H1 (cell line): Measurements from ENCODE around the gene ZNRF3. TPM values are rescaled to one million over a fixed set of nuclear protein-coding genes. Genes with fewer than 3 reads are reported as not detected.
A peak's percentile ranks its signal among the peaks of the same experiment; 100 is the strongest.

Experiments
- CTCF ChIA-PET: fragments of 300-600 bp; sonication (Branson Sonifier 250); formaldehyde crosslinking; loops from one replicate; lab custom pipeline; 2021; ENCODE audit not compliant: partially characterized antibody; lab: Charles Lee
- POLR2A ChIA-PET: fragments of 300-600 bp; sonication (Branson Sonifier 250); formaldehyde crosslinking; loops from one replicate; lab custom pipeline; 2021; ENCODE audit warnings: inconsistent platforms; ENCODE audit not compliant: partially characterized antibody; lab: Charles Lee
- DNase-seq, 2 experiments: peaks; one replicate each; pipeline versions ENCODE4 v3.0.0 to v3.0.0-alpha.2; 2010 to 2022; ENCODE audit warnings: low spot score in 2 of 2, low read depth in 1 of 2, mixed read lengths in 1 of 2
- FAIRE-seq: peaks from 2 replicates; lab custom pipeline; 2011; peaks lifted over from hg19 to GRCh38; lab: Jason Lieb, UNC
- H2AFZ ChIP-seq: 2 replicates; pipeline ENCODE4 v1.8.1; 2012; ENCODE audit warnings: low read length, inconsistent platforms
- H2AK5ac ChIP-seq: 2 replicates; pipeline ENCODE4 v1.6.1; 2013; ENCODE audit warnings: low read depth, low read length
- H2BK120ac ChIP-seq: replicated peaks from 2 replicates; pipeline ENCODE3; 2013; ENCODE audit warnings: low read depth, low read length, inconsistent platforms
- H2BK12ac ChIP-seq: 2 replicates; pipeline ENCODE4 v1.6.1; 2013; ENCODE audit warnings: low read depth, low read length
- H2BK15ac ChIP-seq: 2 replicates; pipeline ENCODE4 v1.6.1; 2013; ENCODE audit warnings: low read length
- H2BK20ac ChIP-seq: 2 replicates; pipeline ENCODE4 v1.6.1; 2013; ENCODE audit warnings: low read length
- H2BK5ac ChIP-seq: 2 replicates; pipeline ENCODE4 v1.6.1; 2013; ENCODE audit warnings: low read depth, low read length
- H3K14ac ChIP-seq: 2 replicates; pipeline ENCODE4 v1.6.1; 2013; ENCODE audit warnings: inconsistent platforms; ENCODE audit not compliant: insufficient read length
- H3K18ac ChIP-seq: 2 replicates; pipeline ENCODE4 v1.6.1; 2013; ENCODE audit warnings: low read length; ENCODE audit errors: extremely low read depth
- H3K23ac ChIP-seq: 2 replicates; pipeline ENCODE4 v1.6.1; 2013; ENCODE audit warnings: inconsistent platforms; ENCODE audit not compliant: insufficient read length
- H3K23me2 ChIP-seq: 2 replicates; pipeline ENCODE4 v1.6.1; 2013; ENCODE audit warnings: low read depth, low read length
- H3K27ac ChIP-seq: 2 replicates; pipeline ENCODE4 v1.6.1; 2011; ENCODE audit warnings: low read depth, low read length, inconsistent platforms
- H3K27me3 ChIP-seq, 4 experiments: replicated peaks in 1 of 4; 1 replicate in 1 of 4; 2 replicates in 3 of 4; pipeline versions ENCODE4 v1.6.1 to v1.8.1; 2011 to 2013; ENCODE audit warnings: low read length in 3 of 4, mild to moderate bottlenecking in 3 of 4, inconsistent platforms in 2 of 4, mixed read lengths in 2 of 4, moderate library complexity in 1 of 4; ENCODE audit not compliant: control insufficient read depth in 3 of 4, insufficient read depth in 3 of 4; ENCODE audit errors: extremely low read depth in 1 of 4
- H3K36me3 ChIP-seq, 4 experiments: 2 replicates each; pipeline versions ENCODE4 v1.6.1 to v1.8.1; 2011 to 2013; ENCODE audit warnings: mild to moderate bottlenecking in 4 of 4, low read length in 3 of 4, moderate library complexity in 2 of 4, control low read depth in 1 of 4, inconsistent platforms in 1 of 4; ENCODE audit not compliant: insufficient read depth in 4 of 4, control insufficient read depth in 2 of 4
- H3K4ac ChIP-seq: replicated peaks from 2 replicates; pipeline ENCODE3; 2013; ENCODE audit warnings: low read length, low read depth, mixed read lengths, inconsistent platforms; ENCODE audit not compliant: insufficient read length
- H3K4me1 ChIP-seq, 4 experiments: replicated peaks in 1 of 4; 1 replicate in 1 of 4; 2 replicates in 3 of 4; pipeline versions ENCODE4 v1.6.1 to v1.8.1; 2011 to 2013; ENCODE audit warnings: low read length in 3 of 4, inconsistent platforms in 2 of 4, mixed read lengths in 1 of 4; ENCODE audit not compliant: insufficient read depth in 4 of 4, control insufficient read depth in 3 of 4
- H3K4me2 ChIP-seq, 2 experiments: 2 replicates each; pipeline versions ENCODE4 v1.6.1 to v1.8.1; 2011 to 2013; ENCODE audit warnings: low read depth in 2 of 2, low read length in 2 of 2, control low read depth in 1 of 2, inconsistent platforms in 1 of 2, mild to moderate bottlenecking in 1 of 2; ENCODE audit not compliant: insufficient read depth in 1 of 2
- H3K4me3 ChIP-seq, 4 experiments: fragments of 200-600, 300-600 bp in 1 of 4; sonication (generic), shearing (Covaris generic), sonication (Bioruptor Twin) in 1 of 4; 2 replicates each; pipeline versions ENCODE4 v1.5.1 to v1.8.1; 2011 to 2016; ENCODE audit warnings: low read length in 4 of 4, low read depth in 3 of 4, control low read depth in 2 of 4, inconsistent platforms in 2 of 4, mild to moderate bottlenecking in 2 of 4, mixed read lengths in 1 of 4, moderate library complexity in 1 of 4; ENCODE audit not compliant: insufficient read depth in 2 of 4; ENCODE audit errors: extremely low read depth in 1 of 4
- H3K56ac ChIP-seq: replicated peaks from 2 replicates; pipeline ENCODE3; 2013; ENCODE audit warnings: low read depth, mild to moderate bottlenecking, mixed read lengths, low read length, inconsistent platforms; ENCODE audit not compliant: insufficient read length
- H3K79me1 ChIP-seq: 2 replicates; pipeline ENCODE4 v1.6.1; 2013; ENCODE audit warnings: low read depth, low read length, control low read depth
- H3K79me2 ChIP-seq, 2 experiments: 2 replicates each; pipeline versions ENCODE4 v1.6.1 to v1.8.1; 2012 to 2013; ENCODE audit warnings: low read length in 2 of 2, mild to moderate bottlenecking in 2 of 2, inconsistent platforms in 1 of 2; ENCODE audit not compliant: insufficient read depth in 2 of 2, control insufficient read depth in 1 of 2
- H3K9ac ChIP-seq, 4 experiments: replicated peaks in 1 of 4; 1 replicate in 1 of 4; 2 replicates in 3 of 4; pipeline versions ENCODE4 v1.6.1 to v1.8.1; 2011 to 2013; ENCODE audit warnings: low read depth in 3 of 4, low read length in 3 of 4, control low read depth in 2 of 4, mild to moderate bottlenecking in 2 of 4, moderate library complexity in 2 of 4, inconsistent platforms in 1 of 4; ENCODE audit errors: extremely low read depth in 1 of 4
- H3K9me3 ChIP-seq, 2 experiments: 2 replicates each; pipeline versions ENCODE4 v1.6.1 to v1.8.1; 2012 to 2013; ENCODE audit warnings: mild to moderate bottlenecking in 2 of 2, moderate library complexity in 2 of 2, control low read depth in 1 of 2, inconsistent platforms in 1 of 2, low read depth in 1 of 2, low read length in 1 of 2, mixed read lengths in 1 of 2; ENCODE audit not compliant: insufficient read depth in 2 of 2
- H4K20me1 ChIP-seq, 2 experiments: replicated peaks in 1 of 2; 2 replicates each; pipeline versions ENCODE3 to v1.8.1; 2011 to 2013; ENCODE audit warnings: inconsistent platforms in 2 of 2, low read length in 2 of 2, mild to moderate bottlenecking in 1 of 2; ENCODE audit not compliant: insufficient read depth in 2 of 2, control insufficient read depth in 1 of 2
- H4K5ac ChIP-seq: 2 replicates; pipeline ENCODE4 v1.6.1; 2013; ENCODE audit warnings: low read length, low read depth, mixed read lengths, inconsistent platforms; ENCODE audit not compliant: insufficient read length
- H4K8ac ChIP-seq: 2 replicates; pipeline ENCODE4 v1.8.0; 2013; ENCODE audit warnings: mild to moderate bottlenecking, moderate library complexity, low read length, inconsistent platforms; ENCODE audit not compliant: insufficient read depth; ENCODE audit errors: extremely low read depth
- H4K91ac ChIP-seq: replicated peaks from 2 replicates; pipeline ENCODE3; 2013; ENCODE audit warnings: low read length, mixed read lengths, inconsistent platforms; ENCODE audit not compliant: insufficient read length
- BCL11A ChIP-seq, 2 experiments: IDR thresholded peaks; one replicate each; pipeline ENCODE4 v1.6.1; 2011; ENCODE audit warnings: low read depth in 2 of 2, low read length in 2 of 2, mild to moderate bottlenecking in 2 of 2
- EZH2 ChIP-seq: fragments of 200-600 bp; sonication (generic); IDR thresholded peaks from 2 replicates; pipeline ENCODE4 v1.7.1; 2012; ENCODE audit warnings: low read depth, mild to moderate bottlenecking, moderate library complexity, low read length, inconsistent platforms; ENCODE audit not compliant: severe bottlenecking
- FOSL1 ChIP-seq: IDR thresholded peaks from 2 replicates; pipeline ENCODE4 v1.6.1; 2011; ENCODE audit warnings: mild to moderate bottlenecking, low read depth, low read length, moderate library complexity; ENCODE audit not compliant: insufficient read depth
- GABPA ChIP-seq: IDR thresholded peaks from 2 replicates; pipeline ENCODE4 v1.6.1; 2011; ENCODE audit warnings: mild to moderate bottlenecking, low read length, moderate library complexity, borderline replicate concordance; ENCODE audit not compliant: insufficient read depth
- HDAC6 ChIP-seq: IDR thresholded peaks from one replicate; pipeline ENCODE4 v1.7.1; 2012; ENCODE audit warnings: low read depth, mild to moderate bottlenecking, inconsistent platforms, low read length, moderate library complexity
- JUND ChIP-seq: IDR thresholded peaks from 2 replicates; pipeline ENCODE4 v1.6.1; 2011; ENCODE audit warnings: mild to moderate bottlenecking, improper control_type of control experiment, low read length
- KDM5A ChIP-seq: fragments of 200-600 bp; IDR thresholded peaks from 2 replicates; pipeline ENCODE4 v1.7.1; 2012; ENCODE audit warnings: mild to moderate bottlenecking, low read length, inconsistent platforms, mixed read lengths
- PHF8 ChIP-seq: fragments of 200-600 bp; sonication (generic); conservative IDR thresholded peaks from 2 replicates; pipeline ENCODE4 v1.7.1; 2012; ENCODE audit warnings: low read depth, mild to moderate bottlenecking, inconsistent platforms, low read length, moderate library complexity
- POLR2AphosphoS5 ChIP-seq: IDR thresholded peaks from 2 replicates; pipeline ENCODE4 v1.6.1; 2011; ENCODE audit warnings: low read depth, low read length
- RXRA ChIP-seq: IDR thresholded peaks from 2 replicates; pipeline ENCODE4 v1.6.1; 2011; ENCODE audit warnings: low read depth, mild to moderate bottlenecking, low read length, moderate library complexity; ENCODE audit not compliant: insufficient read depth
- TCF12 ChIP-seq: IDR thresholded peaks from 2 replicates; pipeline ENCODE4 v1.6.1; 2011; ENCODE audit warnings: low read depth, mild to moderate bottlenecking, low read length
- WGBS, 2 experiments: shearing (Covaris generic) in 1 of 2; methylation state at CpG; one replicate each; pipeline versions ENCODE4 v1.1.6 to v1.1.7; 2013 to 2015; ENCODE audit warnings: low lambda C conversion rate in 2 of 2, mixed read lengths in 2 of 2, inconsistent platforms in 1 of 2, low coverage in 1 of 2, missing lambda C conversion rate in 1 of 2; ENCODE audit not compliant: insufficient replicate concordance in 2 of 2, insufficient coverage in 1 of 2, insufficient read length in 1 of 2; ENCODE audit errors: extremely low coverage in 1 of 2, missing lambda C conversion rate in 1 of 2; 5-methylcytosine and 5-hydroxymethylcytosine counted together
- polyA plus RNA-seq, 7 experiments: library from polyadenylated mRNA; depleted of rRNA in 3 of 7; stranded (reverse) in 5 of 7; unstranded in 2 of 7; fragments of >200 nt in 5 of 7; fragments of 200-250 nt in 2 of 7; gene quantifications; 1 replicate in 5 of 7; 2 replicates in 1 of 7; 4 replicates in 1 of 7; pipeline versions ENCODE4 v1.2.1 to v1.2.3, GENCODE V29; 2011 to 2013; ENCODE audit warnings: missing spikeins in 2 of 7, mixed read lengths in 2 of 7
- total RNA-seq: library from RNA; stranded (reverse); fragmentation: NEBNext Ultra II Directional; extraction: Animal tissue kit (Norgen Biotek cat#: 25700); gene quantifications from 2 replicates; pipeline ENCODE4 v1.2.1, GENCODE V29; 2021
- TF ChIP-seq, protein P1 (sequence below): IDR thresholded peaks from 2 replicates; pipeline ENCODE4 v1.6.1; 2012; ENCODE audit warnings: inconsistent platforms

Gene ZNRF3
- total and polyA plus RNA-seq, 2 of the 8 experiments (the other 6 are each of a cell fraction or from before 2014, with no cell fraction given) = 14.1 to 21.7 TPM

DNA sequence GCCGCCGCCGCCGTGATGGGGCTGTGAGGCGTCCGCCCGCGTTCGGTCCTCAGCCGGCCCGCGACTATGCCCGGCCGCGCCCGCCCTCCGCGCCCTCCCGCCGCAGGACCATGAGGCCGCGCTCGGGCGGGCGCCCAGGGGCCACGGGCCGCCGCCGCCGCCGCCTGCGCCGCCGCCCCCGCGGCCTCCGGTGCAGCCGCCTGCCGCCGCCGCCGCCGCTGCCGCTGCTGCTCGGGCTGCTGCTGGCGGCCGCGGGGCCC is 215 bp downstream of the ZNRF3 start:
- Histone ChIP-seq H4K5ac (no peak overlapping the region), H2AK5ac (no peak overlapping the region), H4K20me1 (peaks cover 20 to 27% of the 10 kb centered on the region in 2 experiments), H3K27ac (no peak overlapping the region; the same call in 1 of the 2 replicates), H3K9ac (peak overlapping the region in 3 of 4 experiments; percentile 60 to 86 (median 70); a peak in 5 of 7 replicates), H3K23ac (no peak overlapping the region), H3K4me1 (peaks cover 3 to 14% (median 12%) of the 10 kb centered on the region in 4 experiments), H2BK5ac (no peak overlapping the region), H2BK12ac (no peak overlapping the region), H3K79me2 (peaks cover 15 to 41% of the 10 kb centered on the region in 2 experiments), H2AFZ (no peak overlapping the region), H3K18ac (peak overlapping the region; percentile 96; the same call in 1 of the 2 replicates), H4K91ac (peak overlapping the region; percentile 66), H3K9me3 (no peaks in the 10 kb centered on the region), H3K4me3 (peak overlapping the region; percentile 68 to 92 (median 80)), H3K56ac (no peak overlapping the region), H4K8ac (peak overlapping the region; percentile 60), H3K4me2 (peak overlapping the region; percentile 83 to 85; a peak in 3 of 4 replicates), H2BK15ac (no peak overlapping the region), H3K36me3 (no peaks in the 10 kb centered on the region), H2BK20ac (no peak overlapping the region), H3K14ac (no peak overlapping the region), H3K23me2 (peaks cover 12% of the 10 kb centered on the region), H3K27me3 (peaks cover 0 to 3% (median 0%) of the 10 kb centered on the region in 4 experiments; a peak in 1 of 7 replicates), H2BK120ac (no peak overlapping the region), H3K4ac (no peak overlapping the region), H3K79me1 (peaks cover 2% of the 10 kb centered on the region; the same call in 1 of the 2 replicates)
- FAIRE-seq (no peak), DNase-seq (no peak)
- no CpG with 5 or more reads among the region's 48 CpGs for WGBS, 2 experiments
- ChIA-PET CTCF (interaction anchor here (0.7 to 3.8 kb wide), 5 partner anchors 10 to 157 kb away, joined by 3 to 26 read pairs (median 5); no protein-coding TSS in a partner anchor), POLR2A (interaction anchor here (0.7 to 3.2 kb wide), 15 partner anchors 9 to 170 kb away, joined by 3 to 16 read pairs (median 4); no protein-coding TSS in a partner anchor)
- TF ChIP-seq PHF8 (no peak; the same call in 1 of the 2 replicates), GABPA (no peak), POLR2AphosphoS5 (no peak), KDM5A (no peak), EZH2 (no peak), JUND (no peak), FOSL1 (no peak), TCF12 (no peak), BCL11A (IDR thresholded peaks at IDR 0.05; ENCODE audit: low read depth in 2 of 2, low read length in 2 of 2) (no peak), HDAC6 (no peak), RXRA (no peak)
- TF ChIP-seq, protein P1, sequence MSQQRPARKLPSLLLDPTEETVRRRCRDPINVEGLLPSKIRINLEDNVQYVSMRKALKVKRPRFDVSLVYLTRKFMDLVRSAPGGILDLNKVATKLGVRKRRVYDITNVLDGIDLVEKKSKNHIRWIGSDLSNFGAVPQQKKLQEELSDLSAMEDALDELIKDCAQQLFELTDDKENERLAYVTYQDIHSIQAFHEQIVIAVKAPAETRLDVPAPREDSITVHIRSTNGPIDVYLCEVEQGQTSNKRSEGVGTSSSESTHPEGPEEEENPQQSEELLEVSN = no peak
